ENCODE results near the gene GNRH2.
A peak's percentile ranks its signal among the peaks of the same experiment; 100 is the strongest.
"Not testable (repeated sequence)": the region's sequence is repeated elsewhere in the genome, so short reads cannot be mapped to it uniquely, and the experiment has no call there.

GNRH2 gene

GRCh38 chr20:3042625-3043024 lies 797 bp upstream of the GNRH2 start:
- no peak for DNase-seq (ENCODE audit: low read depth in 2 of 2)

DNA sequence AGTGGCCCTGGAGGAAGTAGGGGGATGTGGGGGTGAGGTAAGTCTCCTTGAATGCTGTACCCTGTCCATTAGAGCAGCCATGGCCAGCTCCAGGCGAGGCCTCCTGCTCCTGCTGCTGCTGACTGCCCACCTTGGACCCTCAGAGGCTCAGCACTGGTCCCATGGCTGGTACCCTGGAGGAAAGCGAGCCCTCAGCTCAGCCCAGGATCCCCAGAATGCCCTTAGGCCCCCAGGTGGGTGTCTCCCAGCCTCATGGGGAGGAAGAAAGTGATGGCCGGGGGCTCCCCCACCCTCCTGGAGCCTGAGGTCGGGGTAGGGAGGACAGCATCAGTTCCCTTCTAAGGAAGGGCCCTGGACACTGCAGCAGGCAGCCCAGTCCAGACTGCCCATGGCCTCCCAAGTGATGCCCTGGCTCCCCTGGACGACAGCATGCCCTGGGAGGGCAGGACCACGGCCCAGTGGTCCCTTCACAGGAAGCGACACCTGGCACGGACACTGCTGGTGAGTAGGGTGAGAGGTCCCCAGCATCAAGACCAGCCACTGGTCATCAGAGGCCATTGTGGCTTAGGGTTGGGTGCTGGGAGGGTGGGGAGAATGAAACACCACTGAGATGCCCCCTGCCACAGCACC lies 1.0 kb downstream of the GNRH2 start:
- DNase-seq (ENCODE audit: low read depth in 2 of 2), result no peak

DNA sequence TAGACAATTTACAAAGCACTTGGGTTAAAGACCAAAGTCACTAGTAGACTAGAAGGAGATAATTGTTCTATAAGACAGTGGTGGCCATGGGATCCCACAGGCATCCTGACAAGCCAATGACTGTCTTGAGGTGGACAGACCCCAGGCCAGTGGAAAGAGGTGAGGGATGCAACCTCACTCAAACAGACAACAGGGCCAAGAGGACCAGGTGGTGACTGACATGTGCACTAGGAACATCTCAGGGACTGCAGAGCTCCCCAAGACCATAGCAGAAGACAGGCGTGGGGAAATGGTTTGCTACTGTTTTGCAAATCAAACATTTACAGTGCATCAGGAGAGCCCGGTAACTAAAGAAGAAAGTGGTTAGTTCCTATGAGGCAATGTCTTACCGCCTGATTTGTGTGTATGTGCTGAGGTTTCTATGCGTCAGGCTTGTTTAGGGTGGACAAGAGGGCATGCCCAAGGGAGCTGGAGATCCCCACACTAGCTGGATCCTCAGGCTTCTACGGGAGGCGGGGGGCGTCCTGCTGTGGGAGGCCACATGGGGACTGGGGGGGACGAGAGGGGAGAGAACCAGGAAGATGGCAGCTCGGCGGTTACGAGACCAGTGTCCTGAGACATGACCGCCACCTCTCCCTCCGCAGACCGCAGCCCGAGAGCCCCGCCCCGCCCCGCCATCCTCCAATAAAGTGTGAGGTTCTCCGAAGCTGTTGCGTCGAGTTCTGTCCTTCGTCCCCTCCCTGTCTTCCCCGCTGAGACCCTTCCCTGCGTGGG lies 1.8 kb downstream of the GNRH2 start:
- peak in 1 of 2 experiments; percentile 13 for DNase-seq (ENCODE audit: low read depth in 2 of 2)

DNA sequence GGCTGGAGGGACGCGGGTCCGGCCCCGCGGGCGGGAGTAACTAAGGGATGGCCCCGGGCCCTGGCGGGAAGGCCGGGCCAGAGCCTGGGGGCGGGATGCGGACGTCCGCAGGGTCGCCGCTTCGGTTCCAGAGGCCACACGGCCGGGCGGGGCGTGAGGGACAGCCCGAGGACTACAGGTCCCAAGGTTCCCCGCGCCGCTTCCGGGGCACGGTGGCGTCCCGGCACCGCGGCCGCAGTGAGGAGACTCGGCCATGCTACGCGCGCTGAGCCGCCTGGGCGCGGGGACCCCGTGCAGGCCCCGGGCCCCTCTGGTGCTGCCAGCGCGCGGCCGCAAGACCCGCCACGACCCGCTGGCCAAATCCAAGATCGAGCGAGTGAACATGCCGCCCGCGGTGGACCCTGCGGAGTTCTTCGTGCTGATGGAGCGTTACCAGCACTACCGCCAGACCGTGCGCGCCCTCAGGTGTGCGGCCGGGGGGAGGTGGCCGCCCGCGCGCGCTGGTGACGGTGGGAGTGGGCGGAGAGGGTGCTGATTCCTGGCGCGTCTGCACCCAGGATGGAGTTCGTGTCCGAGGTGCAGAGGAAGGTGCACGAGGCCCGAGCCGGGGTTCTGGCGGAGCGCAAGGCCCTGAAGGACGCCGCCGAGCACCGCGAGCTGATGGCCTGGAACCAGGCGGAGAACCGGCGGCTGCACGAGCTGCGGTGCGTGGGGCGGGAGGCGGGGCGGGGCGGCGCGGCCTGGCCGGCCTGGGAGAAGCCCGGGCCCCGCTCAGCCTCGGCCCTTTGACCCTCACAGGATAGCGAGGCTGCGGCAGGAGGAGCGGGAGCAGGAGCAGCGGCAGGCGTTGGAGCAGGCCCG lies 2.6 kb downstream of the GNRH2 start, which contains the start of gene MRPS26:
TSS of gene MRPS26 (plus strand) at position 237 of the 861 bp plus-strand sequence. CDS start at position 254, 17 bp downstream.
- DNase-seq (ENCODE audit: low read depth in 2 of 2), result peak; percentile 43

DNA sequence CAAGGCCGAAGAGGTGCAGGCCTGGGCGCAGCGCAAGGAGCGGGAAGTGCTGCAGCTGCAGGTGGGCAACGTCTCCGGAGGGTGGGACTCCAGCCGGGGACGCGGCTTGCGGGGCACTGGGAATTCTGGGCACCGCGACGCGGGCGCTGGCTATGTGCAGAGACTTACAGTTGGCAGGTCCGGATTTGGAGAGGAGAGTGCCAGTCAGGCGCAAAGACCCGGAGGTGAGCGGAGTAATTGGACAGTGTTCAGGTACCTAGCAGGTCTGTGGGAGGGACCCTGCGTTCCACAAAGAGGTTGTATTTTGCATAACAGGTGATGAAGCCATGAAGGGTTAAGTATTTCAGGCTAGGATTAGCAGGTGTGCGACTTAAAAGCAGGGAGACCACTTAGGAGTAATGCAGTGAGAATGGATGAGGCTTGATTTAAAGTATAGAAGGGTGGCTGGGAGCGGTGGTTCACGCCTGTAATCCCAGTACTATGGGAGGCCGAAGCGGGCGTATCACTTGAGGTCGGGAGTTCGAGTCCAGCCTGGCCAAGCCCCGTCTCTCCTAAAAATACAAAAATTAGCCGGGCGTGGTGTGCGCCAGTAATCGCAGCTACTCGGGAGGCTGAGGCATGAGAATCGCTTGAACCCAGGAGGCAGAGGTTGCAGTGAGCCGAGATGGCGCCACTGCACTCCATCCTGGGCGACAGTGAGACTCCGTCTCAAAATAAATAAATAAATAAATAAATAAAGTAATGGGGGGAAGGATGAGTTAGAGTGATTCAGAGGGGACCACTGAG lies 3.4 kb downstream of the GNRH2 start:
- DNase-seq (ENCODE audit: low read depth in 2 of 2), result no peak

GRCh38 chr20:3047486-3048419 lies 4.3 kb downstream of the GNRH2 start:
- DNase-seq (ENCODE audit: low read depth in 2 of 2), result no peak

DNA sequence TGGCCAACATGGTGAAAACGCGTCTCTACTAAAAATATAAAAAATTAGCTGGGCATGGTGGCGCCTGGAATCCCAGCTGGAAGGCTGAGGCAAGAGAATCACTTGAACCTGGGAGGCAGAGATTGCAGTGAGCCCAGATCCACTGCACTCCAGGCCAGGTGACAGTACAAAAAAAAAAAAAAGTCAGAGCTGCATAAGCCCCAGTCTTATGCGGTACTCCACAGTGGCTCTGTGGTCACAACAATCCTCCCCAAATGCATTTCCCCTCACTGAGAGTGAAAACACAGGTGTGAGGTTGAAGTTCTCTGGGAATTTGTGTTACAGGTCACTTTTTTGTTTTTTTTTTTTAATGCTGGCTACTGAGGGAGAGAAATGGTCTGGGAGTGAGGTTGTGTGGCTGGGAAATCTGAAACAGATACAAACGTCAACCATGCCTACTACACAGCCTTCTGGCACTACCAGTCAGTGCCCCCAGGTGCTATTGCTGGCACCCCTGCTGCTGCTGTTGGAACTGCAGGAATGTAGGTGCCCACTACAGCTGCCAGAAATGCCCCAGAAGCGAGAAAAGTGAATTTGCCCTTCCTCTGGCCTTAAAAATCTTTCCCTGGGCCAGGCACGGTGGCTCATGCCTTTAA lies 8.1 kb downstream of the GNRH2 start:
- no peak for DNase-seq (ENCODE audit: low read depth in 2 of 2)

DNA sequence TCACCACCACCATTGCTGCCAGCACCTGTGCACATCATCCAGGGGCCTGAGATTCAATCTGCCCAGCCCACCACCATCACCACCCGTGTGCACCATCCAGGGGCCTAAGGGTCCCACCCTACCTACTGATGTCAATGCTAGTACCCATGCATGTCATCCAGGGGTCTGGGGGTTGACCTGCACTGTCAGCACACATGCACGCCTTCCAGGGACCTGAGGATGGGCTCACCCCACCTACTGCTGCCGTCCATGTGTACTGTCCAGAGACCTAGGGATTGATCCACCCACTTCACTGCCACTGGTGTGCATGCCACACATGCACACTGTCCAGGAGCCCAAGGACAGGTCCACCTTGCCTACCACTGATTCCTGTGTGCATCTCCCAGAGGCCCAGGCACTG lies 16.1 kb downstream of the GNRH2 start:
- DNase-seq (ENCODE audit: low read depth in 2 of 2), result no peak

GRCh38 chr20:3064119-3064518 lies 20.7 kb downstream of the GNRH2 start:
- DNase-seq (ENCODE audit: low read depth in 2 of 2), result not testable (repeated sequence)

- DNase-seq (ENCODE audit: low read depth in 2 of 2), result no peak
These were observed 24.0 kb downstream of the GNRH2 start for GRCh38 chr20:3067139-3068014.

DNA sequence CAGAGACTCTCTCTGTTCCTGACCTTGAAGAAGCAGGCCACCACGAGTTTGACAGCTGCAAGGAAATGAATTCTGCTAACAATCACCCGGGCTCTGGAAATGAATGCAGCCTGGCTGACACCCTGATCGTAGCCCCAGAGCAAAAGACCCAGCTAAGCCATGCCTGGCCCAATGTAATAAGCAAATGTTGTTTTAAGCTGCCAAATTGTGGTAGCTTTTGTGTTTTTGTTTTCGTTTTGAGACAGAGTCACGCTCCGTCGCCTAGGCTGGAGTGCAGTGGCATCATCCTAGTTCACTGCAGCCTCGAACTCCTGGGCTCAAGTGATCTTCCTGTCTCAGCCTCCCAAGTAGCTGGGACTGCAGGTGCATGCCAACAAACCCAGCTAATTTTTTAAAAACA lies 24.7 kb downstream of the GNRH2 start:
- DNase-seq (ENCODE audit: low read depth in 2 of 2), result no peak

GRCh38 chr20:3068986-3069900 lies 25.8 kb downstream of the GNRH2 start:
- DNase-seq (ENCODE audit: low read depth in 2 of 2), result no peak

- no peak for DNase-seq (ENCODE audit: low read depth in 2 of 2)
These were observed 27.3 kb downstream of the GNRH2 start for GRCh38 chr20:3070725-3071124.

GRCh38 chr20:3071266-3071609 lies 27.8 kb downstream of the GNRH2 start:
- DNase-seq (ENCODE audit: low read depth in 2 of 2), result no peak

DNA sequence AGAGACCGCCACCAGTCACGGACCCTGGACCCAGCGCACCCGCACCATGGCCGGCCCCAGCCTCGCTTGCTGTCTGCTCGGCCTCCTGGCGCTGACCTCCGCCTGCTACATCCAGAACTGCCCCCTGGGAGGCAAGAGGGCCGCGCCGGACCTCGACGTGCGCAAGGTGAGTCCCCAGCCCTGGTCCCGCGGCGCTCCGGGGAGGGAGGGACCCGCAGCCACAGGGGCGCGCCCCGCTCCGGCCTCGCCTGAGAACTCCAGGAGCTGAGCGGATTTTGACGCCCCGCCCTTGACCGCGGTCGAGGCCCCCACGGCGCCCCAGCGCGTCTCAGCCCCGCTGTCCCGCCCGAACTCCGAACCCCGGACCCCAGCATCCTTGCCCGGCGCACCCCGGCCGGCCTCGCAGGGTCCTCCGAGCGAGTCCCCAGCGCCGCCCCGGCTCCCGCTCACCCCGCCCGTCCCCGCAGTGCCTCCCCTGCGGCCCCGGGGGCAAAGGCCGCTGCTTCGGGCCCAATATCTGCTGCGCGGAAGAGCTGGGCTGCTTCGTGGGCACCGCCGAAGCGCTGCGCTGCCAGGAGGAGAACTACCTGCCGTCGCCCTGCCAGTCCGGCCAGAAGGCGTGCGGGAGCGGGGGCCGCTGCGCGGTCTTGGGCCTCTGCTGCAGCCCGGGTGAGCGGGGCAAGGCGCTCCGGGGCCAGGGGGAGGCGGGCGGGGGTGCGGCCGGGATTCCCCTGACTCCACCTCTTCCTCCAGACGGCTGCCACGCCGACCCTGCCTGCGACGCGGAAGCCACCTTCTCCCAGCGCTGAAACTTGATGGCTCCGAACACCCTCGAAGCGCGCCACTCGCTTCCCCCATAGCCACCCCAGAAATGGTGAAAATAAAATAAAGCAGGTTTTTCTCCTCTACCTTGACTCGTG lies 28.4 kb downstream of the GNRH2 start, which contains the start of gene OXT:
TSS of gene OXT (plus strand) at position 11 of the 920 bp plus-strand sequence. CDS start at position 47, 36 bp downstream.
- peak in 1 of 2 experiments; percentile 4 for DNase-seq (ENCODE audit: low read depth in 2 of 2)

GRCh38 chr20:3072530-3073250 lies 29.3 kb downstream of the GNRH2 start:
- DNase-seq (ENCODE audit: low read depth in 2 of 2), result no peak

All from fibroblast of skin of left quadriceps (primary cell).